PC-9 (cell line): ENCODE data around the gene PTPRM. TPM values are rescaled to one million over a fixed set of nuclear protein-coding genes. Genes with fewer than 3 reads are reported as not detected.

Experiments used
- BruUV-seq: library from RNA; stranded (reverse); fragments of 400-500 nt; replicated peaks from 2 replicates; lab custom pipeline; 2021; lab: Mats Ljungman, UMichigan
- CTCF ChIA-PET: fragments of 300-600 bp; sonication (Branson Sonifier 250); formaldehyde crosslinking; loops from one replicate; lab custom pipeline; 2022; ENCODE audit warnings: antibody characterized with exemption; lab: Charles Lee
- POLR2A ChIA-PET: fragments of 300-600 bp; sonication (Branson Sonifier 250); formaldehyde crosslinking; loops from one replicate; lab custom pipeline; 2022; ENCODE audit warnings: antibody characterized with exemption; ENCODE audit not compliant: unreplicated experiment; lab: Charles Lee
- DNase-seq, 2 experiments: peaks; one replicate each; pipeline versions ENCODE4 v3.0.0 to v3.0.0-alpha.2; 2015 to 2022; ENCODE audit warnings: mixed read lengths in 1 of 2
- H2AFZ ChIP-seq: fragments of 200-600 bp; sonication (generic); 2 replicates; pipeline ENCODE4 v1.8.1; 2017; ENCODE audit warnings: antibody characterized with exemption
- H3F3A ChIP-seq: fragments of 200-600 bp; sonication (generic); 2 replicates; pipeline ENCODE4 v1.8.1; 2017; ENCODE audit warnings: antibody characterized with exemption, mild to moderate bottlenecking, low read depth; ENCODE audit not compliant: insufficient read depth
- H3K27ac ChIP-seq: fragments of 200-600 bp; sonication (generic); 2 replicates; pipeline ENCODE4 v1.6.1; 2016; ENCODE audit warnings: mixed run types
- H3K27me3 ChIP-seq: fragments of 200-600 bp; sonication (generic); 2 replicates; pipeline ENCODE4 v1.6.1; 2016; ENCODE audit warnings: low read depth, mixed run types; ENCODE audit not compliant: insufficient read depth
- H3K36me3 ChIP-seq: fragments of 200-600 bp; sonication (generic); 2 replicates; pipeline ENCODE4 v1.6.1; 2016; ENCODE audit warnings: low read depth, mixed run types
- H3K4me1 ChIP-seq: fragments of 200-600 bp; sonication (generic); replicated peaks from 2 replicates; pipeline ENCODE4 v1.6.1; 2016; ENCODE audit warnings: mixed run types; ENCODE audit not compliant: insufficient read depth
- H3K4me2 ChIP-seq: fragments of 200-600 bp; sonication (generic); 2 replicates; pipeline ENCODE4 v1.6.1; 2017; ENCODE audit warnings: mixed run types
- H3K4me3 ChIP-seq: fragments of 200-600 bp; sonication (generic); 2 replicates; pipeline ENCODE4 v1.6.1; 2016; ENCODE audit warnings: mixed run types
- H3K79me2 ChIP-seq: fragments of 200-600 bp; sonication (generic); 2 replicates; pipeline ENCODE4 v1.6.1; 2017; ENCODE audit warnings: low read depth, mixed run types
- H3K9me2 ChIP-seq: fragments of 200-600 bp; sonication (generic); 2 replicates; pipeline ENCODE4 v1.8.1; 2017; ENCODE audit warnings: mild to moderate bottlenecking; ENCODE audit not compliant: insufficient read depth
- H3K9me3 ChIP-seq: fragments of 200-600 bp; sonication (generic); 2 replicates; pipeline ENCODE4 v1.8.1; 2016; ENCODE audit warnings: low read depth; ENCODE audit not compliant: insufficient read depth
- H4K20me1 ChIP-seq: fragments of 200-600 bp; sonication (generic); 2 replicates; pipeline ENCODE4 v1.8.1; 2017; ENCODE audit not compliant: insufficient read depth
- CTCF ChIP-seq: fragments of 200-600 bp; sonication (generic); conservative IDR thresholded peaks from 2 replicates; pipeline ENCODE4 v1.6.1; 2017; ENCODE audit warnings: mixed run types, antibody characterized with exemption, mild to moderate bottlenecking, moderate library complexity
- EZH2 ChIP-seq: fragments of 200-600 bp; sonication (generic); IDR thresholded peaks from 2 replicates; pipeline ENCODE4 v1.8.0; 2017; ENCODE audit warnings: antibody characterized with exemption, low read depth
- intact Hi-C: fragments of 100-400 bp; cut with micrococcal nuclease; formaldehyde crosslinking; loops from one replicate; pipeline ENCODE4 v1.10.0; 2022; ENCODE audit not compliant: unreplicated experiment
- total RNA-seq: library from RNA; stranded (reverse); gene quantifications from 2 replicates; pipeline ENCODE4 v1.2.3, GENCODE V29; 2021

The PTPRM gene
- total RNA-seq, 1 experiment from 2014 or later = 32.5 TPM

- H3K4me2 ChIP-seq = no peak overlapping the region
- no peaks in the 10 kb centered on the region for H3F3A ChIP-seq
- no peak for TF ChIP-seq EZH2
- no peak for TF ChIP-seq CTCF
- H3K79me2 ChIP-seq = no peaks in the 10 kb centered on the region
- H3K4me3 ChIP-seq = no peak overlapping the region
- ChIA-PET CTCF (no interaction called here), POLR2A (no interaction called here)
- intact Hi-C loops = no loop called here
- no peaks in the 10 kb centered on the region for H3K27me3 ChIP-seq
- H3K9me2 ChIP-seq = no peaks in the 10 kb centered on the region
- H3K9me3 ChIP-seq = no peaks in the 10 kb centered on the region
- no peak for DNase-seq
- no peak overlapping the region for H2AFZ ChIP-seq
- no peaks in the 10 kb centered on the region for H4K20me1 ChIP-seq
- H3K4me1 ChIP-seq = no peaks in the 10 kb centered on the region
- H3K27ac ChIP-seq = no peak overlapping the region
- BruUV-seq = no TSS peak
- no peaks in the 10 kb centered on the region for H3K36me3 ChIP-seq
These were observed 719.2 kb downstream of the PTPRM start for GRCh38 chr18:8286303-8286702.

GRCh38 chr18:8287196-8287885, 720.2 kb downstream of the PTPRM start:
- H3K9me2 ChIP-seq = no peaks in the 10 kb centered on the region
- H3K4me3 ChIP-seq = no peak overlapping the region
- no peaks in the 10 kb centered on the region for H3K36me3 ChIP-seq
- no peaks in the 10 kb centered on the region for H3K4me1 ChIP-seq
- intact Hi-C loops = no loop called here
- BruUV-seq = no TSS peak
- H3K27me3 ChIP-seq = no peaks in the 10 kb centered on the region
- H2AFZ ChIP-seq = no peak overlapping the region
- H3K79me2 ChIP-seq = no peaks in the 10 kb centered on the region
- DNase-seq = no peak
- H3F3A ChIP-seq = no peaks in the 10 kb centered on the region
- no peak overlapping the region for H3K27ac ChIP-seq
- TF ChIP-seq EZH2 = no peak
- TF ChIP-seq CTCF = no peak
- H3K4me2 ChIP-seq = no peak overlapping the region
- POLR2A ChIA-PET = no interaction called here
- CTCF ChIA-PET = no interaction called here
- H3K9me3 ChIP-seq = no peaks in the 10 kb centered on the region
- no peaks in the 10 kb centered on the region for H4K20me1 ChIP-seq

- no peak overlapping the region for H3K4me2 ChIP-seq
- ChIA-PET POLR2A (no interaction called here), CTCF (no interaction called here)
- no peaks in the 10 kb centered on the region for H3K36me3 ChIP-seq
- H2AFZ ChIP-seq = no peak overlapping the region
- TF ChIP-seq CTCF = no peak
- no peak for TF ChIP-seq EZH2
- no peaks in the 10 kb centered on the region for H3K27me3 ChIP-seq
- H4K20me1 ChIP-seq = no peaks in the 10 kb centered on the region
- no TSS peak for BruUV-seq
- no peaks in the 10 kb centered on the region for H3K79me2 ChIP-seq
- intact Hi-C loops = no loop called here
- H3K9me2 ChIP-seq = no peaks in the 10 kb centered on the region
- no peak overlapping the region for H3K4me3 ChIP-seq
- no peak for DNase-seq
- H3K9me3 ChIP-seq = no peaks in the 10 kb centered on the region
- no peaks in the 10 kb centered on the region for H3F3A ChIP-seq
- H3K27ac ChIP-seq = no peak overlapping the region
- H3K4me1 ChIP-seq = no peaks in the 10 kb centered on the region
These were observed 721.5 kb downstream of the PTPRM start for GRCh38 chr18:8288472-8289195.
